H9 (cell line): Measurements from ENCODE around the gene MTG2. TPM values are rescaled to one million over a fixed set of nuclear protein-coding genes. Genes with fewer than 3 reads are reported as not detected.

ENCODE experiments used
- DNase-seq: peaks from one replicate; pipeline ENCODE4 v3.0.0-alpha.2; 2017
- H2AFZ ChIP-seq: one replicate; pipeline ENCODE4 v1.6.1; 2013; ENCODE audit warnings: mild to moderate bottlenecking, low read length, control low read depth, moderate library complexity
- H2AK5ac ChIP-seq: 2 replicates; pipeline ENCODE4 v1.6.1; 2013; ENCODE audit warnings: low read length, control low read depth, mixed read lengths; ENCODE audit not compliant: insufficient read length
- H2BK120ac ChIP-seq: one replicate; pipeline ENCODE4 v1.6.1; 2013; ENCODE audit warnings: low read depth, mild to moderate bottlenecking, low read length, control low read depth, inconsistent platforms; ENCODE audit not compliant: poor library complexity, severe bottlenecking
- H2BK12ac ChIP-seq: 2 replicates; pipeline ENCODE4 v1.6.1; 2013; ENCODE audit warnings: low read length, control low read depth, mixed read lengths, low read depth; ENCODE audit not compliant: insufficient read length
- H2BK15ac ChIP-seq: 2 replicates; pipeline ENCODE4 v1.6.1; 2013; ENCODE audit warnings: low read depth, low read length, control low read depth
- H2BK20ac ChIP-seq: one replicate; pipeline ENCODE4 v1.6.1; 2013; ENCODE audit warnings: low read depth, mild to moderate bottlenecking, low read length, control low read depth, inconsistent platforms; ENCODE audit not compliant: poor library complexity, severe bottlenecking
- H2BK5ac ChIP-seq: 2 replicates; pipeline ENCODE4 v1.6.1; 2013; ENCODE audit warnings: low read length, control low read depth, mixed read lengths; ENCODE audit not compliant: insufficient read length
- H3K14ac ChIP-seq: 2 replicates; pipeline ENCODE4 v1.6.1; 2013; ENCODE audit warnings: low read length, control low read depth; ENCODE audit not compliant: insufficient read depth
- H3K18ac ChIP-seq: 2 replicates; pipeline ENCODE4 v1.6.1; 2013; ENCODE audit warnings: low read depth, mild to moderate bottlenecking, mixed read lengths, low read length, control low read depth; ENCODE audit not compliant: insufficient read length
- H3K23ac ChIP-seq: 2 replicates; pipeline ENCODE4 v1.6.1; 2013; ENCODE audit warnings: low read length, control low read depth, mixed read lengths, low read depth; ENCODE audit not compliant: insufficient read length
- H3K23me2 ChIP-seq: 2 replicates; pipeline ENCODE4 v1.6.1; 2013; ENCODE audit warnings: low read depth, mild to moderate bottlenecking, mixed read lengths, low read length, control low read depth; ENCODE audit not compliant: insufficient read length, poor library complexity, severe bottlenecking
- H3K27ac ChIP-seq: 2 replicates; pipeline ENCODE4 v1.5.1; 2013; ENCODE audit warnings: low read length, control low read depth, mixed read lengths, low read depth; ENCODE audit not compliant: insufficient read length
- H3K27me3 ChIP-seq: 2 replicates; pipeline ENCODE4 v1.6.1; 2013; ENCODE audit warnings: low read length, control low read depth, inconsistent platforms; ENCODE audit not compliant: insufficient read depth
- H3K4ac ChIP-seq: 2 replicates; pipeline ENCODE4 v1.6.1; 2013; ENCODE audit warnings: low read depth, mild to moderate bottlenecking, control low read depth, inconsistent platforms, low read length, moderate library complexity
- H3K4me1 ChIP-seq: 2 replicates; pipeline ENCODE4 v1.6.1; 2013; ENCODE audit warnings: low read length, control low read depth, inconsistent platforms; ENCODE audit not compliant: insufficient read depth
- H3K4me2 ChIP-seq: 2 replicates; pipeline ENCODE4 v1.6.1; 2013; ENCODE audit warnings: low read length, control low read depth, mixed read lengths; ENCODE audit not compliant: insufficient read length, insufficient read depth
- H3K56ac ChIP-seq: 2 replicates; pipeline ENCODE4 v1.6.1; 2013; ENCODE audit warnings: low read depth, mild to moderate bottlenecking, mixed read lengths, low read length, control low read depth; ENCODE audit not compliant: insufficient read length
- H3K79me1 ChIP-seq: 2 replicates; pipeline ENCODE4 v1.6.1; 2013; ENCODE audit warnings: low read depth, mild to moderate bottlenecking, moderate library complexity, low read length, control low read depth, inconsistent platforms; ENCODE audit not compliant: insufficient read depth, poor library complexity, severe bottlenecking
- H3K79me2 ChIP-seq: 2 replicates; pipeline ENCODE4 v1.6.1; 2013; ENCODE audit warnings: low read length, control low read depth, inconsistent platforms; ENCODE audit not compliant: insufficient read depth
- H3K9ac ChIP-seq: 2 replicates; pipeline ENCODE4 v1.6.1; 2013; ENCODE audit warnings: low read length, control low read depth, mixed read lengths; ENCODE audit not compliant: insufficient read length; ENCODE audit errors: extremely low read depth
- H3K9me3 ChIP-seq: one replicate; pipeline ENCODE4 v1.6.1; 2013; ENCODE audit warnings: low read depth, low read length, inconsistent platforms; ENCODE audit not compliant: control insufficient read depth
- H3T11ph ChIP-seq: one replicate; pipeline ENCODE4 v1.6.1; 2013; ENCODE audit warnings: mild to moderate bottlenecking, low read length, control low read depth, inconsistent platforms
- H4K20me1 ChIP-seq: one replicate; pipeline ENCODE4 v1.6.1; 2013; ENCODE audit not compliant: control insufficient read depth, insufficient read length, insufficient read depth
- H4K5ac ChIP-seq: 2 replicates; pipeline ENCODE4 v1.6.1; 2013; ENCODE audit warnings: low read depth, mild to moderate bottlenecking, mixed read lengths, low read length, control low read depth; ENCODE audit not compliant: insufficient read length
- H4K8ac ChIP-seq: replicated peaks from 2 replicates; pipeline ENCODE4 v1.6.1; 2013; ENCODE audit warnings: low read length, control low read depth, mixed read lengths, low read depth; ENCODE audit not compliant: insufficient read length
- H4K91ac ChIP-seq: 2 replicates; pipeline ENCODE4 v1.6.1; 2013; ENCODE audit warnings: low read depth, mild to moderate bottlenecking, moderate library complexity, mixed read lengths, low read length, control low read depth; ENCODE audit not compliant: insufficient read length
- H3K27ac Mint-ChIP-seq, 3 experiments: 2 replicates in 2 of 3; 3 replicates in 1 of 3; pipeline ENCODE4 v1.8.0; 2020 to 2021; ENCODE audit warnings: mixed read lengths in 3 of 3, mild to moderate bottlenecking in 1 of 3, moderate library complexity in 1 of 3
- H3K27me3 Mint-ChIP-seq: 2 replicates; pipeline ENCODE4 v1.8.0; 2021; ENCODE audit warnings: low read depth, mild to moderate bottlenecking, moderate library complexity, mixed read lengths
- H3K36me3 Mint-ChIP-seq, 3 experiments: 2 replicates in 2 of 3; 3 replicates in 1 of 3; pipeline ENCODE4 v1.8.0; 2020 to 2021; ENCODE audit warnings: low read depth in 3 of 3, mixed read lengths in 3 of 3; ENCODE audit not compliant: insufficient read depth in 1 of 3
- H3K4me1 Mint-ChIP-seq, 2 experiments: 2 replicates each; pipeline ENCODE4 v1.8.0; 2020; ENCODE audit warnings: mixed read lengths in 2 of 2
- H3K4me3 Mint-ChIP-seq, 2 experiments: 2 replicates in 1 of 2; 3 replicates in 1 of 2; pipeline ENCODE4 v1.8.0; 2020 to 2021; ENCODE audit warnings: mild to moderate bottlenecking in 2 of 2, mixed read lengths in 2 of 2, moderate library complexity in 1 of 2
- H3K9me3 Mint-ChIP-seq, 2 experiments: 2 replicates in 1 of 2; 3 replicates in 1 of 2; pipeline ENCODE4 v1.8.0; 2020; ENCODE audit warnings: mild to moderate bottlenecking in 2 of 2, mixed read lengths in 2 of 2, moderate library complexity in 1 of 2
- CTCF ChIP-seq: fragments of 200-600 bp; sonication (generic); conservative IDR thresholded peaks from 3 replicates; pipeline ENCODE4 v1.8.0; 2021; ENCODE audit warnings: antibody characterized with exemption, mild to moderate bottlenecking
- WGBS: extraction: QIAGEN DNeasy Blood & Tissue Kit; methylation state at CpG from one replicate; pipeline ENCODE4 v1.1.7; 2013; ENCODE audit warnings: missing lambda C conversion rate, low lambda C conversion rate, mixed read lengths; ENCODE audit not compliant: insufficient read length; ENCODE audit errors: extremely low coverage; 5-methylcytosine and 5-hydroxymethylcytosine counted together
- total RNA-seq: library from RNA; stranded (reverse); gene quantifications from 2 replicates; pipeline ENCODE4 v1.2.1, GENCODE V29; 2021

The MTG2 gene
- total RNA-seq, 1 experiment from 2014 or later = 25.1 TPM

DNA sequence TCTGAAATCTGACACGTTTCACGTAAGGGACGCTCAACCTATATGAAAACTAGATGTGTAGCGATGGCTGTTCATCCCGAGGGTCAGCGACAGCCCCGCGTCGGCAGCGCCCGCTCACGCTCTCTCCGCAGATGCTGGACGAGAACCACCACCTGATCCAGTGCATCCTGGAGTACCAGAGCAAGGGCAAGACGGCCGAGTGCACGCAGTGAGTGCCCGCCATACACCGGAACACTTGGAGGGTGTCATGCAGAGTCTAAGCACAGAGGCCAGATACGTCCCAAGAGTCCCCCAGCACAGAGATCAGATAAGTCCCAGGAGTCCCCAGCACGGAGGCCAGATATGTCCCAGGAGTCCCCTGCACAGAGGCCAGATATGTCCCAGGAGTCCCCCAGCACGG, 24.3 kb upstream of the MTG2 start:
- H3K4me3 Mint-ChIP-seq = peak overlapping the region in 1 of 2 experiments; percentile 17; a peak in 1 of 5 replicates
- TF ChIP-seq CTCF = no peak
- Histone ChIP-seq H4K5ac (no peak overlapping the region), H3K14ac (no peak overlapping the region; the same call in 1 of the 2 replicates), H4K91ac (no peak overlapping the region), H3K4ac (no peak overlapping the region), H2BK15ac (no peak overlapping the region), H2BK5ac (no peak overlapping the region), H3K9ac (no peak overlapping the region), H3K9me3 (no peaks in the 10 kb centered on the region), H3K4me2 (no peak overlapping the region), H3T11ph (no peak overlapping the region), H4K20me1 (no peaks in the 10 kb centered on the region), H2AFZ (no peak overlapping the region), H3K79me2 (peaks cover 6% of the 10 kb centered on the region; the same call in 1 of the 2 replicates), H3K4me1 (no peaks in the 10 kb centered on the region), H4K8ac (no peak overlapping the region), H3K23ac (no peak overlapping the region), H2BK120ac (no peak overlapping the region), H3K27me3 (no peaks in the 10 kb centered on the region), H3K79me1 (peaks cover 3% of the 10 kb centered on the region), H3K56ac (no peak overlapping the region), H3K27ac (no peak overlapping the region), H2AK5ac (no peak overlapping the region), H2BK12ac (no peak overlapping the region), H3K23me2 (no peaks in the 10 kb centered on the region), H3K18ac (no peak overlapping the region), H2BK20ac (no peak overlapping the region)
- H3K9me3 Mint-ChIP-seq = peaks cover 0 to 1% of the 10 kb centered on the region in 2 experiments; a peak in 1 of 5 replicates
- no CpG with 5 or more reads among the region's 22 CpGs for WGBS
- H3K36me3 Mint-ChIP-seq = peaks cover 23 to 50% (median 40%) of the 10 kb centered on the region in 3 experiments
- H3K27ac Mint-ChIP-seq = no peak overlapping the region; a peak in 1 of 7 replicates
- H3K4me1 Mint-ChIP-seq = peaks cover 25 to 29% of the 10 kb centered on the region in 2 experiments
- no peak for DNase-seq
- no peaks in the 10 kb centered on the region for H3K27me3 Mint-ChIP-seq
